Astrocyte of the spinal cord (primary cell): ENCODE data around the gene STK35.

Source experiments
- DNase-seq: peaks from one replicate; pipeline ENCODE4 v3.0.0; 2011; ENCODE audit warnings: low read depth, low spot score
- H3K4me3 ChIP-seq: 2 replicates; pipeline ENCODE4 v1.5.1; 2011; ENCODE audit warnings: low read depth, mild to moderate bottlenecking, low read length, moderate library complexity
- CTCF ChIP-seq: IDR thresholded peaks from 2 replicates; pipeline ENCODE4 v1.5.1; 2012; ENCODE audit warnings: low read depth, mild to moderate bottlenecking, low read length, inconsistent platforms
- in situ Hi-C: cut with HindIII; loops from 2 replicates; pipeline ENCODE4 v1.10.0; 2017; ENCODE audit warnings: low sequenced_read_pairs

STK35 gene

DNA sequence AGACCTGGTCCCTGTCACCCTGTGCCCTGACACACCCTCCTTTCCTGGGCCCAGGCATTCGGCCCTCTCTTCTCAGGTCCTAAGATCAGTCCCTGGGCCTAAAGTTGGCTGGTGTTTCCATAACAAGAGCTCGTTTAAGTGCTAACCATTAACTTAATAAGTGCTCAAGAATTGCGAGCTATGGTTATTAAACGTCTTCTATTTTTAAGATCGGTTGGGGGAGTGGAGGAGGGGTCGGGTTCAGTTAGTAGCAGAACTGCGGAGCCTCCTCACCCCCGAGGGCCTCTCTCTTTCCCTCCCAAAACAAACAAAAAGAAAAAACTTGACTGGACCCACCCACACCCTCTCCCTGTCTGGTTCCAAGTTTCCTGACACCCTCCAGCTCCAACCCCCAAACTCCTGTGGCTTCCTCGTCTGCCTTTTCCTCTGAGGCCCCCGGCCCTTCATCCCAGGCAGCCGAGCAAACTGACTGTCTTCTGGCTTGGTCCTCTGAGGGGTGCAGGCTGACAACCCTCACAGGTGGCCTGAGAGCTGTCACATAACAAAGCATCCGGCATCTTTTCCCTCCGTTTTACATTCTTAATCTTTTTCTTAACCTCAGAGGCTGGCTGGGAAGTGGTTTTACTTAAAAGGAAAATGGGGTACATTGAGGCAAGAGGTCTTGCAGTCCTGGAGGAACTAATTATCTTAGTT is 2.0 kb downstream of the STK35 start:
- in situ Hi-C loops = no loop called here
- peak; percentile 12 for DNase-seq
- TF ChIP-seq CTCF = no peak
- peak overlapping the region; percentile 67 for H3K4me3 ChIP-seq

DNA sequence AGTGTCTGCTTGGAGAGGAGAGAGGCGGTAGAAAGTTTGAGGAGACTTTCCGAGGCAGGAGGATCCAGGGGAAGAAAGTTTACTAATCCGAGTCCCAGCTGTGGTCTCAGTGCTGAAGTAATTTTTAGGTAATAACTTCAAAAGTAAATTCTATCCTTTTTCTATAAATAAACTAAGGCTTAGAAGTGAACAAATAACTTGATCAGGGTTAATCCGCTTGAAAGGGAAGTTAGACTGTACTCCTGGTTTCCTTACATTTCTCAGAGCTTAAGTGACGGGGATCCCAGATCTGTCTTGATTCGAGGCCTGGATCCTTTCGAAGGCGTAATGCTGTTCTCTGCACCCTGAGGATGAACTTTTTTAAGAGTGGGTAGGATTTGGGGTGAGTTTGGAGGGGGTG is 2.6 kb downstream of the STK35 start:
- no peak for TF ChIP-seq CTCF
- in situ Hi-C loops = no loop called here
- peak overlapping the region; percentile 67 for H3K4me3 ChIP-seq
- DNase-seq = peak; percentile 7

DNA sequence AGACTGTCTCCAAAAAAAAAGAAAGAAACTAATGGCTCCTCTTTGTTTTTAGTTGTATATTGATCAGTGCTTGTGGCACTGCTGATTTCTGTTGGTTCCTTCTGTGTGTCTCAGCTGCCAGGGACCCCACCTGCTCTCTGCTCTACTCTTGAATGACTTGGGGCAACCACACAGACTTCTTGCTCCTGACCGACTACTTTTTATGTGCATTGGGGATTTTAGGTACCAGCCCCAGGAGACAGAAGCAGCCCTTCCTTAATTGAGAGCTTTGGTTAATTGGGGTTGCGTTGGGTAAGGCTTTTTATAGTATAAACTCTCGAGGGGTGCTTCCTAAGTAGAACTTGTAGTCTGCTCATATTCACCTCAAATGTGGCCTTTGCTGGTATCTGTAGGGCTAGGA is 6.9 kb downstream of the STK35 start:
- H3K4me3 ChIP-seq = no peak overlapping the region
- TF ChIP-seq CTCF = no peak
- in situ Hi-C loops = no loop called here
- DNase-seq = no peak

DNA sequence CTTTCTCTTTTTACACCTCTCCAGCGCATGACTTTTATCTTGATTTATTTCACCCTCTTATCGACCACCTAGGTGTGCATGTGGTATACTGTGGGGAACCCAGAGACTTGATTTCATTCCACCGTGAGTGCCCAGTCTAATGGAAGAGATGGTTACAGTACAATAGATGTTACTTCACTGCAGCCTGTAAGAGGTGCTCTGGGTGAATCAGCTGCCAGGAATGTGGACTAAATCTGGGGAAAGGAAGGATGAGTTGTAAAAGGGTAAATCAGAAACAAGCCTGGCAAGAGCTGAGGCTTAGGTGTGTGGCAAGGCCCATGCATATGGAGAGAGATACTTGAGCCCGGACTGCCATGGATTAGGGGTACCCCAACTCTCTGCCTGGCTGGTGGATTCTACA is 7.4 kb downstream of the STK35 start:
- no peak overlapping the region for H3K4me3 ChIP-seq
- peak; percentile 58 for DNase-seq
- TF ChIP-seq CTCF = no peak
- in situ Hi-C loops = no loop called here

DNA sequence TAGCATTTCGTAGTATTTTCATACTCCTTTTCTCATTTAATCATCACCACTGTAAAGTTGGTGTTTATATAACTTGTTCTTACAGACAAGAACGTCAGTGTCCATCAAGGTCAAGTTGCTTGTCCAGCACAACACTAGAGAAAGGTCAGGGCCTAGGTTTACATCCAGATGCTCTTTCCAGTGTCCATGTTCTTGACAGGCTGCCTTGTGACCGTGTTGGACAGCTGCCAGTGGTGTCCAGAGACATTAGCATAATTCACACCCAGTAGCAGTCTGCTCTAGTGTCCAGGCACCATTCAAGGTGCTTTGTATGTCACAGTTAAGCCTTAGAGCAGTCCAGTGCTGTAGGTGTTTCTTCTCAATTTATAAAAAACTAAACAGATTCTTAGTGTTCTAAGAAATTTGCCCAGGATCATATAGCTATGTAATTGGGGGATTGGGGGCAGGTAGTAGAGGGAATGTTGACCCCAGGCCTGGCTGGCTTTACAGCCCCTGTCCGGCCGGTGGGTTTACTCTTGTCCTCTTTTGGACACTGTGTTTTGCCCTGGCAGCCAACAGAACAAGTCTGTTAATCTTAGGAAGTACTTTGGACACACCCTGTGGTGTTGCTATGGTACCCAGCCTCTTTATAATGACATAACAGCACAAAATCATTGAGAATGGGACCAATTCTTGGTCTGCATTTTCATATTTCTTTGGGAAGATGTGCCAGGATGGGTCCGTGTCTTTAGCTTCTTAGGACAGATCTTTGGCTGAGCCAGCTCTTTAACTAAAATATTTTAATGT is 8.0 kb downstream of the STK35 start:
- DNase-seq = peak; percentile 15
- TF ChIP-seq CTCF = no peak
- H3K4me3 ChIP-seq = no peak overlapping the region
- in situ Hi-C loops = no loop called here

GRCh38 chr20:2112910-2113309 is 11.3 kb downstream of the STK35 start:
- no peak overlapping the region for H3K4me3 ChIP-seq
- no peak for DNase-seq
- in situ Hi-C loops = no loop called here
- no peak for TF ChIP-seq CTCF
